ENCODE data around the gene MTHFD1L.

Gene MTHFD1L

GRCh38 chr6:150898399-150899170 is 33.1 kb downstream of the MTHFD1L start:
- DNase-seq (ENCODE audit: low read depth in 2 of 2), result no peak

DNA sequence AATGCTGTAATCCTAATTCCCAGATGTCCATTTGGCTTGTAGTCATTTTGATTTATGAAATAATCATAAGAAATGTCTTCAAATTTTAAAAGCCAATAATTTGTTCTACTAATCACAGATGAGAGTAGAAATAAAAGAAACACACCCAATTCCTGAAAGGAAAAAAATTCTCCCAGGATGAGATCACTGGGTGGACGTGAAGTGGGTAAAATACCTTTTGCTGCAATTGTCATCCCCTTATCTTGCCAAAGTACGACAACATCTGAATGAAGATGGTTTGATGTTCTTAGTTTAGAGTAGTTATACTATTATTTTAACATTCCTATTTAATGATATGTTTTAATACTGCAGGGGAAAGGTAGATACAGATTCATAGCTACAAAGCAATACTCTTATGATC is 33.7 kb downstream of the MTHFD1L start:
- no peak for DNase-seq (ENCODE audit: low read depth in 2 of 2)

GRCh38 chr6:150900049-150900448 is 34.5 kb downstream of the MTHFD1L start:
- DNase-seq (ENCODE audit: low read depth in 2 of 2), result no peak

DNA sequence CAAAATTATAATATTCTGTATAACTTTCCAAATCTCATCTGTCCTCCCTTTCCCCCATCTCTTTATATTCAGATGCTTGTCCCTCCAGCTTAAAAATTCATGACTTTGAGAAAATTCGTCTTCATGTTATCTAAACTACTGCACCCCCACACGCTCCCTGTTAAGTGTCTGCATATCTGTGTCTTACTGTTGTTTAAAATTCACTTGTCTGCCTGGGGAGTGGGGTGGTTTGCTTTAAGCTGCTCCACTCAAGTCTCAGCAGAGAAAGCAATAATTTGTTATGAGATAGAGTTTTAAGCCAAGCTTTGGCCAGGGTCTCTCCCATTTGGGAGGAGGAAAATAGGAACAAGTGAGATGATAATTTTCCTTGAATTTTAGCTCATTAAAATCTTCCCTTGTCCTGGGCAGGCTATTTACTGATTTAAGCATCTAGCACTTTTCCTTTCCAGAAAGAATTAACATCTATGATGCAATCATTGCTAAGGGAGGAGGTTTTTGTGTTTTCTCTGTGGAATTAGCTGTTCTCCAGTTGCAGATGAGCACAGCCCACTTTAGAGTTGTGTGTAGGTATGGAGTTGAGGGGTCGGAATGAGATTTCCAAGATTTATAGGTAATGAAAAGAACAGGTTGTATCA is 36.8 kb downstream of the MTHFD1L start:
- no peak for DNase-seq (ENCODE audit: low read depth in 2 of 2)

DNA sequence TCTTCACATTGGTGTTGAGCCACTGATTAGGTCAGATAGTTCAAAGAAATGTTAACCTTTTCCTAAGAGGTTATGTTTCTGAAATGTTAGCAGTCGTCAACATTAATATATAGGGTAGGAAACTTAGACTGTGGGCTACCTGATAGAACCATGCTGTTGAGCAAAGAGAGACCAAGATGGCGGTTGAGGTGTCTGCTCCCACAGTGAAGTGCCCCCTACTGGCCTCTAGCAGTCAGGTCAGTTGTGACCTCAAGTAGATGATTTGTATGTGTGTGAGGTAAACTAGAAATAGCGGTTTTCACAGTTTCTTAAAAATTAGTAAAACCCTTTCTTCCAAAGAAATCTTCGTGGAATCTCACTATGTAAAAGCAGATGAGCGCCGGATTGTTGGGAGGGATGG is 40.3 kb downstream of the MTHFD1L start:
- no peak for DNase-seq (ENCODE audit: low read depth in 2 of 2)

DNA sequence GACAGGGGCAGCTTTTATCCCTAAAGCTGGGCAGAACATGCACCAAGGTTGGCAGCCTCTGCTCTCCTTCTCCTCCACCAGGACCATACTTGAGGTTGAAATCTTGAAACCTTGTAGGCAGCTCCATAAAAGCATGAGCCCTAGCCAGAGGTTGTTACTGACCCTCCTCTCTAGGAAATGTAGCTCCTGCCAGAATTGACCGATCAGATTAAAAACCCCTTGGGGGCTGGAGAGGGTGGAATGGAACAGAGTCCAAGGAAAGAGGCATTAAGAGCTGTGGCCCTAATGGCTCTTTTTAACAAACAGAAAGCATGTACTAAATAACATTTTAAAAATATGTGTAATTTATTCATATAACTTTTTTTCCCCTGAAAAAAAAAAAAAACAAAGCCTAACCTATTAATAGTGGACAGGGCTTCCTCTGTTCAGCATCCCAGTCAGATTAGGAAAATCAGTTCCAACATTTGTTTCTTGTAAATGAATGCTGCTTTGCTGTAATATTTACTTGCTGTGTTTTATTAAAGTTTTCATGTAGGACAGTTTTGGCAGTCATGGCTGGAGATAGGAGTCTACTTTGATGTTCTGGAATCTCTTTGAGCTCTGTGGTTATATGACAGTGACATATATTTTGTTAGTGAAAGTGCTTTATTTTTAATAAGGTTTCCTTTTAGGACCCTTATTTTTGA is 41.3 kb downstream of the MTHFD1L start:
- DNase-seq (ENCODE audit: low read depth in 2 of 2), result no peak

GRCh38 chr6:150907383-150907782 is 41.9 kb downstream of the MTHFD1L start:
- DNase-seq (ENCODE audit: low read depth in 2 of 2), result no peak

DNA sequence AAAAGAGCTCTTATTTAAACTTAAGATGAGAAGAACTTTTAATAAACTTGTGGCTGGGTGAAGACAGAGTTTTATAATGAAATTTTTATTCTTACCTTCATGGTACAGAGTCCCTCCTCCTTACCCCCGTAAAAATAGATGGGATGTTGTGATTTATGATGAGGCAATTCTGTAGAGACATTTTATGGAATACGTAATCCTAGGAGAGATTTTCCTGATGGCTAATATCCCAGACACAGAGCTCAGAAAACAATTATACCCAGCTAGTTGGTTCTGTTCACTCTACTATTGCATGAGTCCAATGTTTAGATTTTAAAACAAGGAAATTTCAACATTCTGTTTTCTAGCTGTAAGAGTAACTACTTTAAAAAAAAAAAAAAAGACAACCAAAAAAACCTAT is 43.4 kb downstream of the MTHFD1L start:
- DNase-seq (ENCODE audit: low read depth in 2 of 2), result no peak

DNA sequence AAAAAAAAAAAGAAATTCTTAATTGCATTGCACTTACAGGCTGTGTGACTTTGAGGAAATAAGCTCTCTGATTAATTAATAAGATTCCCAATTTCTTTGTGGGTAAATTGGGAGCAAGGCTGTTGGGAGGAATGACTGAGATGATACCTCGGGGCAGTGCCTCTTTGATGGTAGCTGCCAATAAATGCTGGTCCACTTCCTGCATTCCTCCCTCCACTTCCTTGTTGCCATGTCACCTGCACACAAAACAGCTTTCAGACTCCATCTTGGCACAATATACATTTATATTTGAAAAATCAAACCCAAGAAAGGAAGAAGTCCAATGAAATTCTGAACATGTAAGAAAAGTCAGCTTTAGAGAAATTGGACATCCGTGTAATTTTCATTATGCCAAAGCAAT is 45.1 kb downstream of the MTHFD1L start:
- no peak for DNase-seq (ENCODE audit: low read depth in 2 of 2)

- DNase-seq (ENCODE audit: low read depth in 2 of 2), result no peak
Observed at GRCh38 chr6:150914372-150914771, 48.9 kb downstream of the MTHFD1L start.

DNA sequence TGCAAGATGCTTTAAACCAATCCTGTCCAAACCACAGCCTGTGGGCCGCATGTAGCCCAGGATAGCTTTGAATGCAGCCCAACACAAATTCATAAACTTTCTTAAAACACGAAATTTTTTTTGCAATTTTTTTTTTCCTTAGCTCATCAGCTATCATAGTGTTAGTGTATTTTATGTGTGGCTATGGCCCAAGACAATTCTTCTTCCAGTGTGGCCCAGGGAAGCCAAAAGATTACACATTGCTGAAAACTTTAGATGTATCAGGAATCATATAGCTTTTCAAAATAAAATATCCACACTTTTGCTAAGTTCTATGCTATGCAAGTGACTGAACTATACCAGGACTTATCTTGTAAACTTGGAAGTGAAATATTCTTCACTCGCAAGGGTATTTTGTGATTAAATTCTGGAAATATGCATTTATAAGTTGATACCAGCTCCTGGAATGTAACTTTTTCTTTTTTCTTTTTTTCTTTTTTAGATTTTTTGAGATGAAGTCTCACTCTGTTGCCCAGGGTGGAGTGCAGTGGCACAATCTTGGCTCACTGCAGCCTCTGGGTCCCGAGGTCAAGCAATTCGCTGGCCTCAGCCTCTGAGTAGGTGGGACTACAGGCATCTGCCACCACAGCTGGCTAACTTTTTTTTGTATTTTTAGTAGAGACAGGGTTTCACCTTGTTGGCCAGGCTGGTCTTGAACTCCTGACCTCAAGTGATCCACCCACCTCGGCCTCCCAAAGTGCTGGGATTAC is 49.8 kb downstream of the MTHFD1L start:
- no peak for DNase-seq (ENCODE audit: low read depth in 2 of 2)

DNA sequence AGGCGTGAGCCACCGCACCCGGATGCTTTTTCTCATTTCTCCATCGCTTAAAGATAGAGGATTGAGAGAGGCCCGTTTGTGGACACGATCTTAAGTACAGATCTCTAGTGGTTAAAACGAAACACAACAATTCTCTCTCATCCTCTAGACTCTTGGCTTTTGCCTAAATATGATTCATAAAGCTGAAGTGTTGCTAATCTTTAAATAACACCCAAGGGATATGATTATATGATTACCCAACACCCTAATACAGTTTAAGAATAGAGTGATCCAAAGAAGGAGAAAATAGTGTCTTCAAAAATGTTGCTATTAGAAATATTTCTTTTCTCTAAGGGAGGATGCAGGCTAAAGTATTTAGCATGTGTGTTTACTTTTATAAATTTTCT is 50.4 kb downstream of the MTHFD1L start:
- DNase-seq (ENCODE audit: low read depth in 2 of 2), result no peak

DNA sequence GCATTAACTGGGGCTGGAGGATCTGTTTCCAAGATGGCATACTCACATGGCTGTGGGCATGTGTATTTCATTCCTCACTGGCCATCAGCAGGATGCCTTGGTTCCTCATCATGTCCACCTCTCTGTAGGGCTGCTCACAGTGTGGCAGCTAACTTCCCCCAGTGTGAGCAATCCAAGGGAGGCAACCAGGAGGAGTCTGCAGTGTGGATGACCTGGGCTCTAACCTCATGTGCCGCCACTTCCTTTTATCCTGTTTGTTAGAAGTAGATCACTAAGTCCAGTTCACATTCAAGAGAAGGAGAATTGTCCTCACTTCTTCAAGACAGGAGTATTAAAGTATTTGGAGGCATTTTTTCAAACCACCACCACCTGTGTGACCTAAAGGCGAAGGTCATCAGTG is 54.4 kb downstream of the MTHFD1L start:
- no peak for DNase-seq (ENCODE audit: low read depth in 2 of 2)

GRCh38 chr6:150922137-150922536 is 56.6 kb downstream of the MTHFD1L start:
- DNase-seq (ENCODE audit: low read depth in 2 of 2), result no peak

DNA sequence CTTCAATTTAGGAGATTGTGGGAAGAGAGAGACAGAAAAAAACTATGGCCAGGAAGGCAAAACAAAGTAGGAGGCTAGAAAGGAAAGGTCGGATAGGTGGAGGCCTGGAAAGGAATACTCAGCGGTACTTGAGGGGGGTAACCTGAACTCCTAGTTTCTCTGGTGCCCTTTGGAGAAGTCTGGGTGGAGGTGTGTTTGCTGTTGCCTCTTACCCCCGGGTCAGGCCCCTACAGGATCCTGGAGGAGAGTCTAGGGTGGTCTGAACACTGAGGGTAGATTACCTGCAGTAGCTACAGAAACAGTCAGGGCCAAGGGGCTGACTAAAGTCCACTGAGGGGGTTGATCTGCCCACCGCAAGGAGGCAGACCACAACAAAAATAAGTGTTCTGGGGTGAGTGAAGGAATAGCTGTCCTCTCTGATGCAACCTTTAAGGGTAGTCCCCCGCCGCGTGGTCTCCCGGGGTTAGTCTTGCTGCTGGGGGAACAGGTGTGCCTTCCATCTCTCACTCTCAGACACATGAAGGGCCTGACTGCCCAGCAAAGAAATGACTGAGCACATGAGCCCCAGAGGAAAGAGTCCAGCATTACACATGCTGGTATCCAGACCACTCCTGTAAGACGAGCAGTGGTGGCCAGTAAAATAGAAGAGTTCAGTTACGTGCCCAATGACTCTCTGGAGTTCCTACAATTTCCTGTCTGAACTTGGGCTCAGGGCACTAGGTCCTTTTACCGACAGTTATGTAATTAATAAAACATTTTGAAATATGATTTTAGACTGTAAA is 59.5 kb downstream of the MTHFD1L start:
- no peak for DNase-seq (ENCODE audit: low read depth in 2 of 2)

DNA sequence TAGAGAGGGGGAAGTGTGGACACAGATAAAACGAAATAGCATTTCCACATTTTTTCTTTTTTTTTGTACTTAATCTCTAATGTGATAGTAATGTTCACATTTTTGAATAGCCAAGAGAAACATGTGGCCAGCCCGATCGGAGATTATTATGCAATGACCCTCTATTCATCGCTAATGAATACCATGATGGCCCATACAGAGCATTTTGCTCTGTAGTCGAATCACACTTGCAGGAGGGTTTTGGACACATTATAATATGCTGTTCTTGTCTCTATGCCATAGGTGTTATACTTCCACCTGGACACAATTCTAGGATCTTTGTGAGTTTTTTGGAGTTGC is 60.1 kb downstream of the MTHFD1L start:
- no peak for DNase-seq (ENCODE audit: low read depth in 2 of 2)

- DNase-seq (ENCODE audit: low read depth in 2 of 2), result no peak
Observed at GRCh38 chr6:150925976-150926375, 60.5 kb downstream of the MTHFD1L start.

- no peak for DNase-seq (ENCODE audit: low read depth in 2 of 2)
Observed at GRCh38 chr6:150928882-150929281, 63.4 kb downstream of the MTHFD1L start.

DNA sequence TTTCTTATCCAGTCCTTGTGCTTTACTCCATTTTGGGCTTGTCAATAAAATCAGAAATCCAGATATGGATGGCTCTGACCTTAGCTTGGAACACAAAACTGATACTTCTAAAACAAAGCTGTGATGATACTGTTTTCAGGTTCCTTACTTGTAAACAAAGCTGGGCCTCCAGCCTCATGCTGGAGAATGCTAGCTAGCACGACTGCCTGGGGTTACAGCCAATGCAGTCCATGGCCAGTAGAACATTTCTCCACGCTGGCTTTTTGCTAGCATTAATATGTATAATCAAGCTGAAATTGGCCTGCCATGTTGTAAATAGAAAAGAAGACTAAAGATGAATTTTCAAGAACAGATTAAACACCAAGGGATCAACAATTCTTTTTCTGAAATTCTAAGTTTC is 63.9 kb downstream of the MTHFD1L start:
- no peak for DNase-seq (ENCODE audit: low read depth in 2 of 2)

DNA sequence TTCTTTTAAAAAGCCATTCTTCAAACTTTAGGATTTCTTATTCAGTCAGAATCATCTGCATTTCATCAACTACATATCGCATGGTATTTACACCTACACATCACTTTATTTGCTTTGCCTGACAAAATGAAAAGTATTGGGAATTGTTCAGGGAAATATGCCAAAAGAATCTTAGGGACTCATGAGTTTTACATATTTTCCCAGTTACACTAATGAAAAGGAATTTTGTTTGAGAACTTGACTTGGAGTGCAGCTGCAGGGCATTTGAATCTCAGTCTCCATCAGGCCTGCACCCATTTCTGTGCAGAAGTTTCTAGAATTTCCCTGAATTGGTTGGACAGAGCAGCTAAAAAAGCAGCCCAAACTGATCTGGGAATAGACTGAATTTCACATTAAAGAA is 65.3 kb downstream of the MTHFD1L start:
- no peak for DNase-seq (ENCODE audit: low read depth in 2 of 2)

GRCh38 chr6:150931405-150931804 is 65.9 kb downstream of the MTHFD1L start:
- DNase-seq (ENCODE audit: low read depth in 2 of 2), result no peak

- DNase-seq (ENCODE audit: low read depth in 2 of 2), result no peak
Observed at GRCh38 chr6:150932996-150933395, 67.5 kb downstream of the MTHFD1L start.
